Adrenal gland (tissue), 12 donors: ENCODE measurements around the gene EIF2D. TPM values are rescaled to one million over a fixed set of nuclear protein-coding genes. Genes with fewer than 3 reads are reported as not detected.
A peak's percentile ranks its signal among the peaks of the same experiment; 100 is the strongest.

ENCODE experiments used
- DNase-seq, 7 donors: peaks; one replicate each; pipeline ENCODE4 v3.0.0-alpha.2; 2019 to 2020
- H3K27ac ChIP-seq, 5 donors: fragments of 200-600 bp; sonication (generic) in 4 of 5; 1 replicate in 3 of 5; 2 replicates in 2 of 5; pipeline versions ENCODE4 v1.5.1 to v1.8.0; 2016 to 2020; ENCODE audit warnings: mild to moderate bottlenecking in 1 of 5
- H3K27me3 ChIP-seq: fragments of 200-600 bp; 2 replicates; pipeline ENCODE4 v1.8.0; 2021
- H3K36me3 ChIP-seq, 2 donors: fragments of 200-600 bp; replicated peaks in 1 of 2; 1 replicate in 1 of 2; 2 replicates in 1 of 2; pipeline versions ENCODE4 v1.5.1 to v1.8.0; 2018 to 2022
- H3K4me1 ChIP-seq, 2 donors: fragments of 200-600 bp; replicated peaks in 1 of 2; 1 replicate in 1 of 2; 2 replicates in 1 of 2; pipeline versions ENCODE4 v1.5.1 to v1.8.0; 2018 to 2021
- H3K4me3 ChIP-seq, 4 donors: fragments of 200-600 bp; sonication (generic) in 3 of 4; one replicate each; pipeline ENCODE4 v1.5.1; 2016 to 2018
- H3K9me3 ChIP-seq, 3 donors: fragments of 200-600 bp; sonication (generic) in 1 of 3; replicated peaks in 1 of 3; 1 replicate in 2 of 3; 2 replicates in 1 of 3; pipeline versions ENCODE4 v1.5.1 to v1.8.0; 2016 to 2021
- CTCF ChIP-seq, 6 experiments: fragments of 450-650 bp in 4 of 6; fragments of 200-600 bp in 2 of 6; sonication (generic) in 1 of 6; IDR thresholded peaks; 1 replicate in 5 of 6; 2 replicates in 1 of 6; pipeline versions ENCODE4 v1.5.1 to v1.8.0; 2016 to 2021; ENCODE audit warnings: antibody characterized with exemption in 6 of 6, mild to moderate bottlenecking in 2 of 6, moderate library complexity in 1 of 6
- POLR2A ChIP-seq, 2 donors: fragments of 450-650 bp; IDR thresholded peaks; one replicate each; pipeline ENCODE4 v1.6.1; 2017; ENCODE audit warnings: antibody characterized with exemption in 2 of 2, mild to moderate bottlenecking in 2 of 2, moderate library complexity in 1 of 2
- WGBS, 4 donors: extraction: QIAGEN DNeasy Blood & Tissue Kit in 2 of 4; methylation state at CpG; one replicate each; pipeline versions ENCODE4 v1.1.5 to v1.1.7; 2013 to 2017; 5-methylcytosine and 5-hydroxymethylcytosine counted together
- intact Hi-C, 2 donors: fragments of 100-400 bp; cut with DNase I; formaldehyde crosslinking; loops; one replicate each; pipeline versions ENCODE4 v1.14.1 to v1.15.0; 2022 to 2023
- polyA plus RNA-seq, 3 donors: library from polyadenylated mRNA; stranded (reverse); fragments of 200-250 nt in 2 of 3; fragments of 350-450 nt in 1 of 3; fragmentation: Illumina TruSeq in 1 of 3; extraction: RNeasy Lipid Tissue Mini Kit (QIAGEN cat#74804) in 1 of 3; gene quantifications; one replicate each; pipeline ENCODE4 v1.2.3, GENCODE V29; 2013 to 2014
- total RNA-seq, 9 donors: library from RNA; depleted of rRNA in 4 of 9; stranded (reverse); fragments of >200 nt in 4 of 9; fragments of 120-200 nt in 1 of 9; fragmentation: NEBNext Ultra II Directional in 1 of 9; extraction: Animal tissue kit (Norgen Biotek cat#: 25700) in 1 of 9; gene quantifications; one replicate each; pipeline versions ENCODE4 v1.1.0 to v1.2.4, GENCODE V29; 2013 to 2023
- donor health status: healthy with polysubstance abuse.
- donor health status: Bipolar disorder and iron deficiency.
- donor health status: DM: yes; HTN: yes; CAD: no.
- donor health status: DM: no; HTN: no; CAD: no.
- donor health status: DM: no; HTN: no; CAD: no.
- donor health status: DM: yes; HTN: yes; CAD: no.

The EIF2D gene
- total and polyA plus RNA-seq, 12 donors = 31.6 to 95.4 (median 54.0) TPM

GRCh38 chr1:206580438-206581113 is 31.7 kb downstream of the EIF2D start:
- Histone ChIP-seq H3K36me3 (peaks cover 0 to 22% of the 10 kb centered on the region in 2 donors), H3K4me1 (peaks cover 17 to 53% of the 10 kb centered on the region in 2 donors), H3K9me3 (no peaks in the 10 kb centered on the region), H3K27me3 (no peaks in the 10 kb centered on the region), H3K4me3 (no peak overlapping the region), H3K27ac (peak overlapping the region in 4 of 5 donors; percentile 25 to 87 (median 54))
- intact Hi-C loops = no loop called here
- peak in 1 of 7 donors; percentile 8 for DNase-seq
- WGBS, 4 donors = 87 to 95% (median 93%) methylated on average over 7 to 8 of the region's 8 CpGs
- TF ChIP-seq POLR2A (IDR thresholded peaks at IDR 0.05) = no peak
- TF ChIP-seq CTCF (IDR thresholded peaks at IDR 0.05) = no peak

- 55 to 61% (median 57%) methylated on average over 10 to 11 of the region's 11 CpGs for WGBS, 4 donors
- Histone ChIP-seq H3K36me3 (peaks cover 0 to 15% of the 10 kb centered on the region in 2 donors), H3K4me1 (peaks cover 17 to 59% of the 10 kb centered on the region in 2 donors), H3K27me3 (no peaks in the 10 kb centered on the region), H3K27ac (peak overlapping the region in 4 of 5 donors; percentile 25 to 87 (median 54)), H3K9me3 (no peaks in the 10 kb centered on the region), H3K4me3 (no peak overlapping the region)
- DNase-seq = peak; percentile 61 to 88 (median 87)
- TF ChIP-seq CTCF (IDR thresholded peaks at IDR 0.05) (no peak), POLR2A (IDR thresholded peaks at IDR 0.05) (no peak)
- intact Hi-C loops = no loop called here
Measured at GRCh38 chr1:206579747-206580437, 32.4 kb downstream of the EIF2D start.

- Histone ChIP-seq H3K27ac (peak overlapping the region in 3 of 5 donors; percentile 0 to 87 (median 78)), H3K27me3 (no peaks in the 10 kb centered on the region), H3K36me3 (peaks cover 0 to 6% of the 10 kb centered on the region in 2 donors), H3K4me3 (no peak overlapping the region), H3K4me1 (peaks cover 17 to 62% of the 10 kb centered on the region in 2 donors), H3K9me3 (no peaks in the 10 kb centered on the region)
- intact Hi-C loops = no loop called here
- TF ChIP-seq CTCF (IDR thresholded peaks at IDR 0.05) (no peak), POLR2A (IDR thresholded peaks at IDR 0.05) (no peak)
- DNase-seq = peak in 1 of 7 donors; percentile 6
- WGBS, 4 donors = 86 to 93% (median 91%) methylated on average over 4 of the region's 4 CpGs
Measured at GRCh38 chr1:206578978-206579374, 33.3 kb downstream of the EIF2D start.
